ENCODE results near the gene KRT81.

DNA sequence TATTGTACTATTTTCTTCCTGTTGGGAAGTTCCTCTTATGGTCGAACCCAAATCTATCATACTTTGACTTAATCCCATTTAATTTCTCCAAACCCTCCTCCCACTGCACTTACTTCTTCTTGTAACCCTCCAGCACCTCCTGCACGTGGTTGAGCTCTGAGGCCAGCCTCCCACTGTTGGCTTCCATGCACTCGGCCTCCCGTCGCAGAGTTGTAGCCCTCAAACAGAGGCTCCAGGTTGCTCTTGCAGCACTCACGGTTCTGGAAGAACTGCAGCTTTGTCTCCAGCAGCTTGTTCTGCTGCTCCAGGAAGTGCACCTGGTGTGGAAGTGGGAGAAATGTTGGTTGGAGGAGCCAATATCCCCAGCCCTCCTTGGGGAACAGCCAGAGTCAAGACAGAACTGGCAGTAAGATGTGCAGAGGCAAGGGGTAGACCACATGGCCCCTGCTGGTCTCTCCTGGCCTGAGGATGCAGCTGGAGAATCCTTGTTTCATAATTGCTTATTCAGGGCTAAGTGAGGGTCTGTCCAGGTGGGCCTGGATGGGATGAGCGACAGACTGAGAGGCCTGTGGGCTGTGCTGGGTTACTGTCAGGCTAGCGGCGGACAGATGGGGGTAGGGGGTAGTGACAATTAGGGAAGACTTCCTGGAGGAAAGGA is 35.3 kb downstream of the KRT81 start:
- TF ChIP-seq, protein P1, sequence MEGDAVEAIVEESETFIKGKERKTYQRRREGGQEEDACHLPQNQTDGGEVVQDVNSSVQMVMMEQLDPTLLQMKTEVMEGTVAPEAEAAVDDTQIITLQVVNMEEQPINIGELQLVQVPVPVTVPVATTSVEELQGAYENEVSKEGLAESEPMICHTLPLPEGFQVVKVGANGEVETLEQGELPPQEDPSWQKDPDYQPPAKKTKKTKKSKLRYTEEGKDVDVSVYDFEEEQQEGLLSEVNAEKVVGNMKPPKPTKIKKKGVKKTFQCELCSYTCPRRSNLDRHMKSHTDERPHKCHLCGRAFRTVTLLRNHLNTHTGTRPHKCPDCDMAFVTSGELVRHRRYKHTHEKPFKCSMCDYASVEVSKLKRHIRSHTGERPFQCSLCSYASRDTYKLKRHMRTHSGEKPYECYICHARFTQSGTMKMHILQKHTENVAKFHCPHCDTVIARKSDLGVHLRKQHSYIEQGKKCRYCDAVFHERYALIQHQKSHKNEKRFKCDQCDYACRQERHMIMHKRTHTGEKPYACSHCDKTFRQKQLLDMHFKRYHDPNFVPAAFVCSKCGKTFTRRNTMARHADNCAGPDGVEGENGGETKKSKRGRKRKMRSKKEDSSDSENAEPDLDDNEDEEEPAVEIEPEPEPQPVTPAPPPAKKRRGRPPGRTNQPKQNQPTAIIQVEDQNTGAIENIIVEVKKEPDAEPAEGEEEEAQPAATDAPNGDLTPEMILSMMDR (IDR thresholded peaks at IDR 0.05; ENCODE audit: low read depth, low read length, poor library complexity, severe bottlenecking) = no peak
- TF ChIP-seq EZH2phosphoT487 (IDR thresholded peaks at IDR 0.05; ENCODE audit: borderline replicate concordance, low read length) = no peak

Data from DOHH2 (cell line).